PC-9 (cell line): ENCODE data around the gene MSANTD1.

Source experiments
- EZH2 ChIP-seq: fragments of 200-600 bp; sonication (generic); IDR thresholded peaks from 2 replicates; pipeline ENCODE4 v1.8.0; 2017; ENCODE audit warnings: antibody characterized with exemption, low read depth
- TF ChIP-seq, protein P1 (sequence below): fragments of 200-600 bp; sonication (generic); conservative IDR thresholded peaks from 2 replicates; pipeline ENCODE4 v1.6.1; 2017; ENCODE audit warnings: mixed run types, antibody characterized with exemption, mild to moderate bottlenecking, moderate library complexity

DNA sequence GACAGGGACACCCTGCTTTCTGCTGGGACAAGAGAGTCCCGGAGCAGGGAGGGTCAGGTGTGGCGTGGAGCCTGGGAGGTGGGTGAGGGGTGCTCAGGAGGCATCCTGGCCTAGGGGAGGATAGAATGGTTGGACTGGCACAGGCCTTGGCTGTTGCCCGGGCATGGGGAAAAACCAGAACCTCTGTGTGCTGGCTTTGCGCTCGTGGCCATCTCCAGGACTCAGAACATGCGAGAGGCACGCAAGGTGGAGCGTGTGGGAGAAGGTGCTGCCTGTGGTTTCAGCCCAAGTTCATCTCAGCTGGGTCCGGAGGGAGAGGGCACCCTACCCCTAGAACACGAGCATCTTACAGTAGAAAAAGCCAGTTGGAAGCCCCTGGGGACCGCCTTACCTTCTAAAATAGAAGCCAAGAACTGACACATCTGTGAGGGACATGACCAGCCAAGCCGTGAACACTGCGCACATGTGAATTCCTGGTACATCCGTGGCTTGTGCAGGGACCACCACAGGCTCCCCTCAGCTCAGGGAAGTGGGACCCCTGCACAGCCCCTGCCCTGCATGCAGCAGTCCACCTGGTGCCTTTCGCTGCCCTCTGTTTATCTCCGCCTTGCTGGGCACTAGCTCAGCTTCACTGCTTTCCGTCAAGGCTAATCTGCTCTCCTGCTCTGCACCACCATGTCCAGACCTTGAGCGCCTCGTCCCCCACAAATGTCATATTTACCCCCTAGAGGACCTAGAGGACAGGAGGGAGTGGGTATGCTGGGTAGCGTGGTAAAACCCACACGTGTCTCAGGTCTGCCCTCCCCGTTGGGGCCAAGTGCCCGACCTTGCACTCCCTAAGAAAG lies 13.5 kb downstream of the MSANTD1 start:
- TF ChIP-seq, protein P1, sequence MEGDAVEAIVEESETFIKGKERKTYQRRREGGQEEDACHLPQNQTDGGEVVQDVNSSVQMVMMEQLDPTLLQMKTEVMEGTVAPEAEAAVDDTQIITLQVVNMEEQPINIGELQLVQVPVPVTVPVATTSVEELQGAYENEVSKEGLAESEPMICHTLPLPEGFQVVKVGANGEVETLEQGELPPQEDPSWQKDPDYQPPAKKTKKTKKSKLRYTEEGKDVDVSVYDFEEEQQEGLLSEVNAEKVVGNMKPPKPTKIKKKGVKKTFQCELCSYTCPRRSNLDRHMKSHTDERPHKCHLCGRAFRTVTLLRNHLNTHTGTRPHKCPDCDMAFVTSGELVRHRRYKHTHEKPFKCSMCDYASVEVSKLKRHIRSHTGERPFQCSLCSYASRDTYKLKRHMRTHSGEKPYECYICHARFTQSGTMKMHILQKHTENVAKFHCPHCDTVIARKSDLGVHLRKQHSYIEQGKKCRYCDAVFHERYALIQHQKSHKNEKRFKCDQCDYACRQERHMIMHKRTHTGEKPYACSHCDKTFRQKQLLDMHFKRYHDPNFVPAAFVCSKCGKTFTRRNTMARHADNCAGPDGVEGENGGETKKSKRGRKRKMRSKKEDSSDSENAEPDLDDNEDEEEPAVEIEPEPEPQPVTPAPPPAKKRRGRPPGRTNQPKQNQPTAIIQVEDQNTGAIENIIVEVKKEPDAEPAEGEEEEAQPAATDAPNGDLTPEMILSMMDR, result no peak
- no peak for TF ChIP-seq EZH2
